H1 (cell line): Measurements from ENCODE around the gene PPIL4. TPM values are rescaled to one million over a fixed set of nuclear protein-coding genes. Genes with fewer than 3 reads are reported as not detected.

Source experiments
- CTCF ChIA-PET: fragments of 300-600 bp; sonication (Branson Sonifier 250); formaldehyde crosslinking; loops from one replicate; lab custom pipeline; 2021; ENCODE audit not compliant: partially characterized antibody; lab: Charles Lee
- POLR2A ChIA-PET: fragments of 300-600 bp; sonication (Branson Sonifier 250); formaldehyde crosslinking; loops from one replicate; lab custom pipeline; 2021; ENCODE audit warnings: inconsistent platforms; ENCODE audit not compliant: partially characterized antibody; lab: Charles Lee
- DNase-seq, 2 experiments: peaks; one replicate each; pipeline versions ENCODE4 v3.0.0 to v3.0.0-alpha.2; 2010 to 2022; ENCODE audit warnings: low spot score in 2 of 2, low read depth in 1 of 2, mixed read lengths in 1 of 2
- FAIRE-seq: peaks from 2 replicates; lab custom pipeline; 2011; peaks lifted over from hg19 to GRCh38; lab: Jason Lieb, UNC
- H2AFZ ChIP-seq: 2 replicates; pipeline ENCODE4 v1.8.1; 2012; ENCODE audit warnings: low read length, inconsistent platforms
- H2AK5ac ChIP-seq: 2 replicates; pipeline ENCODE4 v1.6.1; 2013; ENCODE audit warnings: low read depth, low read length
- H2BK120ac ChIP-seq: replicated peaks from 2 replicates; pipeline ENCODE3; 2013; ENCODE audit warnings: low read depth, low read length, inconsistent platforms
- H2BK12ac ChIP-seq: 2 replicates; pipeline ENCODE4 v1.6.1; 2013; ENCODE audit warnings: low read depth, low read length
- H2BK15ac ChIP-seq: 2 replicates; pipeline ENCODE4 v1.6.1; 2013; ENCODE audit warnings: low read length
- H2BK20ac ChIP-seq: 2 replicates; pipeline ENCODE4 v1.6.1; 2013; ENCODE audit warnings: low read length
- H2BK5ac ChIP-seq: 2 replicates; pipeline ENCODE4 v1.6.1; 2013; ENCODE audit warnings: low read depth, low read length
- H3K14ac ChIP-seq: 2 replicates; pipeline ENCODE4 v1.6.1; 2013; ENCODE audit warnings: inconsistent platforms; ENCODE audit not compliant: insufficient read length
- H3K18ac ChIP-seq: 2 replicates; pipeline ENCODE4 v1.6.1; 2013; ENCODE audit warnings: low read length; ENCODE audit errors: extremely low read depth
- H3K23ac ChIP-seq: 2 replicates; pipeline ENCODE4 v1.6.1; 2013; ENCODE audit warnings: inconsistent platforms; ENCODE audit not compliant: insufficient read length
- H3K23me2 ChIP-seq: 2 replicates; pipeline ENCODE4 v1.6.1; 2013; ENCODE audit warnings: low read depth, low read length
- H3K27ac ChIP-seq: 2 replicates; pipeline ENCODE4 v1.6.1; 2011; ENCODE audit warnings: low read depth, low read length, inconsistent platforms
- H3K27me3 ChIP-seq, 4 experiments: replicated peaks in 1 of 4; 1 replicate in 1 of 4; 2 replicates in 3 of 4; pipeline versions ENCODE4 v1.6.1 to v1.8.1; 2011 to 2013; ENCODE audit warnings: low read length in 3 of 4, mild to moderate bottlenecking in 3 of 4, inconsistent platforms in 2 of 4, mixed read lengths in 2 of 4, moderate library complexity in 1 of 4; ENCODE audit not compliant: control insufficient read depth in 3 of 4, insufficient read depth in 3 of 4; ENCODE audit errors: extremely low read depth in 1 of 4
- H3K36me3 ChIP-seq, 4 experiments: 2 replicates each; pipeline versions ENCODE4 v1.6.1 to v1.8.1; 2011 to 2013; ENCODE audit warnings: mild to moderate bottlenecking in 4 of 4, low read length in 3 of 4, moderate library complexity in 2 of 4, control low read depth in 1 of 4, inconsistent platforms in 1 of 4; ENCODE audit not compliant: insufficient read depth in 4 of 4, control insufficient read depth in 2 of 4
- H3K4ac ChIP-seq: replicated peaks from 2 replicates; pipeline ENCODE3; 2013; ENCODE audit warnings: low read length, low read depth, mixed read lengths, inconsistent platforms; ENCODE audit not compliant: insufficient read length
- H3K4me1 ChIP-seq, 4 experiments: replicated peaks in 1 of 4; 1 replicate in 1 of 4; 2 replicates in 3 of 4; pipeline versions ENCODE4 v1.6.1 to v1.8.1; 2011 to 2013; ENCODE audit warnings: low read length in 3 of 4, inconsistent platforms in 2 of 4, mixed read lengths in 1 of 4; ENCODE audit not compliant: insufficient read depth in 4 of 4, control insufficient read depth in 3 of 4
- H3K4me2 ChIP-seq, 2 experiments: 2 replicates each; pipeline versions ENCODE4 v1.6.1 to v1.8.1; 2011 to 2013; ENCODE audit warnings: low read depth in 2 of 2, low read length in 2 of 2, control low read depth in 1 of 2, inconsistent platforms in 1 of 2, mild to moderate bottlenecking in 1 of 2; ENCODE audit not compliant: insufficient read depth in 1 of 2
- H3K4me3 ChIP-seq, 4 experiments: fragments of 200-600, 300-600 bp in 1 of 4; sonication (generic), shearing (Covaris generic), sonication (Bioruptor Twin) in 1 of 4; 2 replicates each; pipeline versions ENCODE4 v1.5.1 to v1.8.1; 2011 to 2016; ENCODE audit warnings: low read length in 4 of 4, low read depth in 3 of 4, control low read depth in 2 of 4, inconsistent platforms in 2 of 4, mild to moderate bottlenecking in 2 of 4, mixed read lengths in 1 of 4, moderate library complexity in 1 of 4; ENCODE audit not compliant: insufficient read depth in 2 of 4; ENCODE audit errors: extremely low read depth in 1 of 4
- H3K56ac ChIP-seq: replicated peaks from 2 replicates; pipeline ENCODE3; 2013; ENCODE audit warnings: low read depth, mild to moderate bottlenecking, mixed read lengths, low read length, inconsistent platforms; ENCODE audit not compliant: insufficient read length
- H3K79me1 ChIP-seq: 2 replicates; pipeline ENCODE4 v1.6.1; 2013; ENCODE audit warnings: low read depth, low read length, control low read depth
- H3K79me2 ChIP-seq, 2 experiments: 2 replicates each; pipeline versions ENCODE4 v1.6.1 to v1.8.1; 2012 to 2013; ENCODE audit warnings: low read length in 2 of 2, mild to moderate bottlenecking in 2 of 2, inconsistent platforms in 1 of 2; ENCODE audit not compliant: insufficient read depth in 2 of 2, control insufficient read depth in 1 of 2
- H3K9ac ChIP-seq, 4 experiments: replicated peaks in 1 of 4; 1 replicate in 1 of 4; 2 replicates in 3 of 4; pipeline versions ENCODE4 v1.6.1 to v1.8.1; 2011 to 2013; ENCODE audit warnings: low read depth in 3 of 4, low read length in 3 of 4, control low read depth in 2 of 4, mild to moderate bottlenecking in 2 of 4, moderate library complexity in 2 of 4, inconsistent platforms in 1 of 4; ENCODE audit errors: extremely low read depth in 1 of 4
- H3K9me3 ChIP-seq, 2 experiments: 2 replicates each; pipeline versions ENCODE4 v1.6.1 to v1.8.1; 2012 to 2013; ENCODE audit warnings: mild to moderate bottlenecking in 2 of 2, moderate library complexity in 2 of 2, control low read depth in 1 of 2, inconsistent platforms in 1 of 2, low read depth in 1 of 2, low read length in 1 of 2, mixed read lengths in 1 of 2; ENCODE audit not compliant: insufficient read depth in 2 of 2
- H4K20me1 ChIP-seq, 2 experiments: replicated peaks in 1 of 2; 2 replicates each; pipeline versions ENCODE3 to v1.8.1; 2011 to 2013; ENCODE audit warnings: inconsistent platforms in 2 of 2, low read length in 2 of 2, mild to moderate bottlenecking in 1 of 2; ENCODE audit not compliant: insufficient read depth in 2 of 2, control insufficient read depth in 1 of 2
- H4K5ac ChIP-seq: 2 replicates; pipeline ENCODE4 v1.6.1; 2013; ENCODE audit warnings: low read length, low read depth, mixed read lengths, inconsistent platforms; ENCODE audit not compliant: insufficient read length
- H4K8ac ChIP-seq: 2 replicates; pipeline ENCODE4 v1.8.0; 2013; ENCODE audit warnings: mild to moderate bottlenecking, moderate library complexity, low read length, inconsistent platforms; ENCODE audit not compliant: insufficient read depth; ENCODE audit errors: extremely low read depth
- H4K91ac ChIP-seq: replicated peaks from 2 replicates; pipeline ENCODE3; 2013; ENCODE audit warnings: low read length, mixed read lengths, inconsistent platforms; ENCODE audit not compliant: insufficient read length
- CTBP2 ChIP-seq: IDR thresholded peaks from 2 replicates; pipeline ENCODE4 v1.7.0; 2011; ENCODE audit warnings: borderline replicate concordance, mild to moderate bottlenecking, moderate library complexity, mixed read lengths, low read length; ENCODE audit not compliant: insufficient read depth, insufficient read length
- SIN3A ChIP-seq, 2 experiments: IDR thresholded peaks in 1 of 2; conservative IDR thresholded peaks in 1 of 2; 2 replicates each; pipeline ENCODE4 v1.6.1; 2011 to 2012; ENCODE audit warnings: low read length in 2 of 2, improper control_type of control experiment in 1 of 2, low read depth in 1 of 2, mild to moderate bottlenecking in 1 of 2
- WGBS, 2 experiments: shearing (Covaris generic) in 1 of 2; methylation state at CpG; one replicate each; pipeline versions ENCODE4 v1.1.6 to v1.1.7; 2013 to 2015; ENCODE audit warnings: low lambda C conversion rate in 2 of 2, mixed read lengths in 2 of 2, inconsistent platforms in 1 of 2, low coverage in 1 of 2, missing lambda C conversion rate in 1 of 2; ENCODE audit not compliant: insufficient replicate concordance in 2 of 2, insufficient coverage in 1 of 2, insufficient read length in 1 of 2; ENCODE audit errors: extremely low coverage in 1 of 2, missing lambda C conversion rate in 1 of 2; 5-methylcytosine and 5-hydroxymethylcytosine counted together
- polyA plus RNA-seq, 7 experiments: library from polyadenylated mRNA; depleted of rRNA in 3 of 7; stranded (reverse) in 5 of 7; unstranded in 2 of 7; fragments of >200 nt in 5 of 7; fragments of 200-250 nt in 2 of 7; gene quantifications; 1 replicate in 5 of 7; 2 replicates in 1 of 7; 4 replicates in 1 of 7; pipeline versions ENCODE4 v1.2.1 to v1.2.3, GENCODE V29; 2011 to 2013; ENCODE audit warnings: missing spikeins in 2 of 7, mixed read lengths in 2 of 7
- total RNA-seq: library from RNA; stranded (reverse); fragmentation: NEBNext Ultra II Directional; extraction: Animal tissue kit (Norgen Biotek cat#: 25700); gene quantifications from 2 replicates; pipeline ENCODE4 v1.2.1, GENCODE V29; 2021

PPIL4 gene
- total and polyA plus RNA-seq, 2 of the 8 experiments (the other 6 are each of a cell fraction or from before 2014, with no cell fraction given): 2.0 to 33.2 TPM

DNA sequence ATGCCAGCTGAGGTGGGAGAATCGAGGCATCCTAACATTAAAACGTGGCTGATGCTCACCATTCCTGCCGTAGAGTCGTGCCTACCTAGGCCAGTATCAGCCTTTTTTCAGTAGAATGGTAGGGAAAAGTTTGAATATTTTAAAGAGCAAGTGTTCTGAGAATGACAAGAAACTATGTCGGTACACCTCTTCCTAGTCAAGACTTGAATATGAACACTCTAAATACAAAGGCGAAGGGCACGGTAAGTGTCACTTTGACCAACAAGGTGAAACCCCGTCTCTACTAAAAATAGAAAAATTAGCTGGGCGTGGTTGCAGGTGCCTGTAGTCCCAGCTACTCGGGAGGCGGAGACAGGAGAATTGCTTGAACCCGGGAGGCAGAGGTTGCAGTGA is 21.3 kb upstream of the PPIL4 start:
- POLR2A ChIA-PET: interaction anchor here (0.7 to 2.9 kb wide), 5 partner anchors 15 to 151 kb away, joined by 3 to 25 read pairs (median 4); partner anchors contain the start of genes LATS1 and PPIL4
- Histone ChIP-seq H4K91ac (no peak overlapping the region), H2AFZ (no peak overlapping the region), H3K27me3 (no peaks in the 10 kb centered on the region), H3K18ac (no peak overlapping the region; the same call in 1 of the 2 replicates), H3K4me3 (peak overlapping the region; percentile 88 to 100 (median 98)), H2BK120ac (no peak overlapping the region), H2BK12ac (no peak overlapping the region), H3K14ac (no peak overlapping the region), H3K4ac (no peak overlapping the region), H3K23me2 (peaks cover 2% of the 10 kb centered on the region; the same call in 1 of the 2 replicates), H4K8ac (no peak overlapping the region), H2BK15ac (no peak overlapping the region), H2BK20ac (no peak overlapping the region), H2AK5ac (no peak overlapping the region)
- 46% methylated on average over 12 of the region's 12 CpGs; no CpG with 5 or more reads in 1 of the 2 experiments for WGBS, 2 experiments
- TF ChIP-seq CTBP2 (no peak), SIN3A (conservative IDR thresholded peaks at IDR 0.05 in 1 of 2, IDR thresholded peaks at IDR 0.05 in 1 of 2; ENCODE audit: low read depth in 1 of 2, low read length in 2 of 2) (0 out of 4 replicates have a peak, but pooled peaks of 1 of the 2 experiments have one; percentile 5)
- TF ChIP-seq, all 59 proteins: peak for 1
- no peaks in the 10 kb centered on the region for H3K36me3 ChIP-seq
- no peak overlapping the region; the same call in 1 of the 2 replicates for H2BK5ac ChIP-seq
- H3K9me3 ChIP-seq: no peaks in the 10 kb centered on the region
- no peak overlapping the region for H3K27ac ChIP-seq
- no peak overlapping the region for H3K56ac ChIP-seq
- FAIRE-seq: no peak
- no peaks in the 10 kb centered on the region for H3K79me1 ChIP-seq
- H3K4me1 ChIP-seq: no peaks in the 10 kb centered on the region; a peak in 1 of 7 replicates
- H3K23ac ChIP-seq: no peak overlapping the region
- peak overlapping the region; percentile 71 to 73 for H3K4me2 ChIP-seq
- CTCF ChIA-PET: interaction anchor here (1.3 kb wide), 1 partner anchor 40 kb away, joined by 4 read pairs; no protein-coding TSS in a partner anchor
- H4K5ac ChIP-seq: no peak overlapping the region
- peaks cover 6 to 45% of the 10 kb centered on the region in 2 experiments for H3K79me2 ChIP-seq
- DNase-seq: no peak
- peak overlapping the region in 3 of 4 experiments; percentile 35 to 96 (median 93); a peak in 5 of 7 replicates for H3K9ac ChIP-seq
- H4K20me1 ChIP-seq: peaks cover 0 to 8% of the 10 kb centered on the region in 2 experiments
